HEK293T (cell line): ENCODE data around the gene SEC11A.

ENCODE experiments used
- ARNT ChIP-seq: fragments of 450-650 bp; IDR thresholded peaks from 2 replicates; pipeline ENCODE4 v1.6.1; 2017; ENCODE audit warnings: mild to moderate bottlenecking
- BHLHE40 ChIP-seq: fragments of 450-650 bp; IDR thresholded peaks from 2 replicates; pipeline ENCODE4 v1.6.1; 2016; ENCODE audit warnings: mild to moderate bottlenecking, moderate library complexity, borderline replicate concordance
- SP1 ChIP-seq: fragments of 450-650 bp; IDR thresholded peaks from 2 replicates; pipeline ENCODE4 v1.6.1; 2017

DNA sequence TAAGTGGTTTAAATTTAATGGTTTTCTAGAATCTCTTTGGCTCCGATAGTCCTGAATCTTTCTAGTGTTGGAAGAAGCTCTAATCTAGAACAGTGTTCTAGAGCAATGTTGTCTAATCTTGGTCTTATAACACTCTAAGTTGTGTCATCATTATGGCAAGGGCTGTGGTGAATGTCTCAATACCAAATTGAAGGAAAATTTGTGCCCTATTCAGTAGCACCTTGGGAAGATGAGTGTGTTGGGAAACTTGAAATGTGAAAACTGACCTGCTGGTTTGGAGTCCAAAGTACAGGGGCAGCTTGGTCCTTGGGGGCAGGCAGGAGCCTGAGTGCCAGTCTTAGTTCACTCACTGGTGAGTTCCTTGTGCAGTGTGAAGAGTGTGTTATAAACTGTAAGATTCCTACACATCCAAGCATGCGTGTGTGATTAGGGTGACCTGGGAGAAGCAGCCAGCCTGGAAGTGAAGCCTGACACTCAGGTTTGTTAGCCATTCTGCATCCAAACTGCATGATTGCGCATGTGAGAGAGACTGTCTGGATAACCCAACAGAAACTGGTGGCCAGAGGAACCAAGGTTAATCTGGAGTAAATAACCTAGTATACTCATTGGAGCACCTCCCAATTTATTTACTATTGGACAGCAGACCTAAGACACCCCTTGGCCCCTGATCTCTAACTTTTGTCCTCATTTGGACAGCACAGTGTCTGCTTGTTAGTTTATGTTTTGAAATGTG lies 47.1 kb upstream of the SEC11A start:
- TF ChIP-seq SP1, result no peak
- TF ChIP-seq ARNT, result no peak
- TF ChIP-seq BHLHE40, result no peak
